ENCODE data around the gene ADAMTS3.

- TF ChIP-seq ZNF274 (IDR thresholded peaks at IDR 0.05; ENCODE audit: borderline replicate concordance, low read depth, low read length): no peak
- no peak for TF ChIP-seq MYNN (IDR thresholded peaks at IDR 0.05)
- no peak for TF ChIP-seq MYNN (CRISPR knock-in tag; IDR thresholded peaks at IDR 0.05)
- TF ChIP-seq CBX2 (IDR thresholded peaks at IDR 0.05; ENCODE audit: insufficient read depth, low read length, poor library complexity, severe bottlenecking): no peak
- TF ChIP-seq, protein P1, sequence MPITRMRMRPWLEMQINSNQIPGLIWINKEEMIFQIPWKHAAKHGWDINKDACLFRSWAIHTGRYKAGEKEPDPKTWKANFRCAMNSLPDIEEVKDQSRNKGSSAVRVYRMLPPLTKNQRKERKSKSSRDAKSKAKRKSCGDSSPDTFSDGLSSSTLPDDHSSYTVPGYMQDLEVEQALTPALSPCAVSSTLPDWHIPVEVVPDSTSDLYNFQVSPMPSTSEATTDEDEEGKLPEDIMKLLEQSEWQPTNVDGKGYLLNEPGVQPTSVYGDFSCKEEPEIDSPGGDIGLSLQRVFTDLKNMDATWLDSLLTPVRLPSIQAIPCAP (CRISPR knock-in tag; IDR thresholded peaks at IDR 0.05; ENCODE audit: borderline replicate concordance): no peak
- TF ChIP-seq YY1 (IDR thresholded peaks at IDR 0.05; ENCODE audit: borderline replicate concordance in 1 of 3, control insufficient read depth in 1 of 3, extremely low read depth in 1 of 3, insufficient read depth in 3 of 3, insufficient read length in 1 of 3, insufficient replicate concordance in 2 of 3, low read depth in 1 of 3, low read length in 2 of 3): no peak
- TF ChIP-seq GTF3C2 (IDR thresholded peaks at IDR 0.05; ENCODE audit: borderline replicate concordance, extremely low read depth, insufficient read length): no peak
- TF ChIP-seq, protein P2, sequence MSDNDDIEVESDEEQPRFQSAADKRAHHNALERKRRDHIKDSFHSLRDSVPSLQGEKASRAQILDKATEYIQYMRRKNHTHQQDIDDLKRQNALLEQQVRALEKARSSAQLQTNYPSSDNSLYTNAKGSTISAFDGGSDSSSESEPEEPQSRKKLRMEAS (CRISPR knock-in tag; IDR thresholded peaks at IDR 0.05): no peak
- no peak for TF ChIP-seq SPI1 (IDR thresholded peaks at IDR 0.05; ENCODE audit: borderline replicate concordance, low read depth, low read length)
- no peak for TF ChIP-seq MCM2 (IDR thresholded peaks at IDR 0.05; ENCODE audit: low read depth)
- no peak for TF ChIP-seq PKNOX1 (IDR thresholded peaks at IDR 0.05)
Measured at GRCh38 chr4:72484981-72485380, 84.0 kb downstream of the ADAMTS3 start.

Data from K562 (cell line).